GM12801 (cell line): ENCODE data around the gene NGEF.

Experiments
- TF ChIP-seq, protein P1 (sequence below): IDR thresholded peaks from one replicate; pipeline ENCODE4 v1.5.1; 2011; ENCODE audit warnings: control low read depth; ENCODE audit not compliant: insufficient read length; ENCODE audit errors: extremely low read depth

Gene NGEF

GRCh38 chr2:233015019-233015645 is 2.1 kb upstream of the NGEF start:
- TF ChIP-seq, protein P1, sequence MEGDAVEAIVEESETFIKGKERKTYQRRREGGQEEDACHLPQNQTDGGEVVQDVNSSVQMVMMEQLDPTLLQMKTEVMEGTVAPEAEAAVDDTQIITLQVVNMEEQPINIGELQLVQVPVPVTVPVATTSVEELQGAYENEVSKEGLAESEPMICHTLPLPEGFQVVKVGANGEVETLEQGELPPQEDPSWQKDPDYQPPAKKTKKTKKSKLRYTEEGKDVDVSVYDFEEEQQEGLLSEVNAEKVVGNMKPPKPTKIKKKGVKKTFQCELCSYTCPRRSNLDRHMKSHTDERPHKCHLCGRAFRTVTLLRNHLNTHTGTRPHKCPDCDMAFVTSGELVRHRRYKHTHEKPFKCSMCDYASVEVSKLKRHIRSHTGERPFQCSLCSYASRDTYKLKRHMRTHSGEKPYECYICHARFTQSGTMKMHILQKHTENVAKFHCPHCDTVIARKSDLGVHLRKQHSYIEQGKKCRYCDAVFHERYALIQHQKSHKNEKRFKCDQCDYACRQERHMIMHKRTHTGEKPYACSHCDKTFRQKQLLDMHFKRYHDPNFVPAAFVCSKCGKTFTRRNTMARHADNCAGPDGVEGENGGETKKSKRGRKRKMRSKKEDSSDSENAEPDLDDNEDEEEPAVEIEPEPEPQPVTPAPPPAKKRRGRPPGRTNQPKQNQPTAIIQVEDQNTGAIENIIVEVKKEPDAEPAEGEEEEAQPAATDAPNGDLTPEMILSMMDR: no peak

- TF ChIP-seq, protein P1: no peak
Measured at GRCh38 chr2:233013650-233014049, 594 bp upstream of the NGEF start.

- TF ChIP-seq, protein P1: no peak
Measured at GRCh38 chr2:233012301-233012971, 620 bp downstream of the NGEF start.

DNA sequence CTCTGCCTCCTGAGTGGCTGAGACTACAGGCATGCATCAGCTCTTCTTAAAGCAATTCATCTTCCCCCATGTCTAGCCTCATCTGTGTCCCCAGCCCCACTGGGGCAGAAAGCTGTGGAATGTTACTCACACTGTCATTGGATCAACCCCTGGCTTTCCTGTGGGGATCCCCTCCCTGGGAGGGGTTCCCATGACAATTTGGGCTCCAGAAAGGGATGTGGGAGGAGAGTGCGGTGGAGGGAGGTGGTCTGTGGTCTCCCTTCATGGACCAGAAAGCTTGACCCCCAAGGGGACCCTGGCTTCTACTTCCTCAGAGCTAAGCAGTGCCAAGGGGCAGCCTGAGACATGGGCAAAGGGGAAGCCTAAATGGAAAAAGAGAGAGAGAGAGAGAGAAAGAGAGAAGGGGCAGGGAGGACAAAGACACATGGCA is 1.3 kb downstream of the NGEF start:
- TF ChIP-seq, protein P1: no peak

DNA sequence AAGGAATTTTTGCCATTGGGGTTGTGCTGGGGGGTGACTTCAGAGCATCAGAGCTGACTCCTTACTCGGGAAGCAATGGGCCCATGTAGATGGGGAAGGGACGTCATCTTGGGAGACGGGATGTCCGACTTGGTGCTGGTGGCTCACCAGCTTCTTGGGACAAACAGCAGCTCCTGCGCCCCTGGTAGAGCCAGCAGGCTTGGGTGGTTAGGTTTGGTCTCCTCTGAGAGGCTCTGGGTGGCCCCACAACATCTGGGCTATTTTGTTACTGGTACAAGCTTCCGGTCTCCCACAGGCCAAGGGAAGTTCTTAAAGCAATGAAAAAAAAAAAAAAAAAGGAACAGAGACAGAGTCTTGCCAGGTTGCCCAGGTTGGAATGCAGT is 1.8 kb downstream of the NGEF start:
- TF ChIP-seq, protein P1: no peak

GRCh38 chr2:233010569-233011267 is 2.3 kb downstream of the NGEF start:
- TF ChIP-seq, protein P1: no peak

DNA sequence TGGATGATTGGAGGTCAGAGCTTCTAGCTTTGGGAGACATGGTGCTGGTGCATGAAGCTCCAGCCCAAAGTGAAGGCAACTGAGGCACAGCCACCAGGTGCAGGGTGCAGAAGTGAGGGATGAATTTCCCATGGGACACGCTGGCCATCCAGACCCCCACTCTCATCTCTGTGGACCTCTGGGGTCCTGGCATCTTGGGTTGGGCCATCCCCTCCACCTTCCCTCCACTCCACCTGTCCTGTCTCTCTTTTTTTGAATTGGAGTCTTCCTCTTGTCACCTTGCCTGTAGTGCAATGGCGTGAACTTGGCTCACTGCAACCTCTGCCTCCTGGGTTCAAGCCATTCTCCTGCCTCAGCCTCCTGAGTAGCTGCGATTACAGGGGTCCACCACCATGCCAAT is 3.4 kb downstream of the NGEF start:
- TF ChIP-seq, protein P1: no peak
